Coronary artery (tissue), 2 donors: Measurements from ENCODE around the gene KDM5C.

ENCODE experiments used
- DNase-seq: peaks from one replicate; pipeline ENCODE4 v3.0.0-alpha.2; 2017; ENCODE audit warnings: low spot score
- H3K27ac ChIP-seq, 2 donors: fragments of 200-600 bp; sonication (generic); one replicate each; pipeline ENCODE4 v1.5.1; 2016 to 2019
- H3K4me3 ChIP-seq: fragments of 200-600 bp; sonication (generic); 2 replicates; pipeline ENCODE4 v1.5.1; 2016; ENCODE audit warnings: mild to moderate bottlenecking, moderate library complexity
- TF ChIP-seq, protein P1 (sequence below): fragments of 200-600 bp; sonication (generic); IDR thresholded peaks from one replicate; pipeline ENCODE4 v1.5.1; 2019; ENCODE audit warnings: antibody characterized with exemption

KDM5C gene

DNA sequence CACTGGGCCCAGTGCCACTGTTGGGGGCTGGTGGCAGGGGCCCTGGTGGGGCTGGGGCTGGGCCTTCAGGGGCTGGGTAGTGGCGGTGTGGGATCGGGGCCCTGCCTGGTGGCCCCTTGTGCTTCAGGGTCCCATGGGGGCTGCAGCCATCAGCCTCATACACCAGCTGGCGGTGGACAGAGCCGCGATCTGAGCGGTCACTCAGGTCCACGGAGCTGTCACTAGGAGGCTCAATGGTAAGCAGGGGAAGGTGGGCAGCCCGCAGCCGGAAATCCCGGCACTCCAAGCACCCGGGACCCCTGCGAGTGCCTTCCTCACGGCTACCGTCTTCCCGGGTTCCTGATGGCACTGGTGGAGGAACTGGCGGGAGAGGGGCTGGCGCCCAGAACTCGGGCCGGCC, 25.5 kb upstream of the KDM5C start:
- Histone ChIP-seq H3K27ac (no peak overlapping the region), H3K4me3 (no peak overlapping the region)
- no peak for DNase-seq
- TF ChIP-seq, protein P1, sequence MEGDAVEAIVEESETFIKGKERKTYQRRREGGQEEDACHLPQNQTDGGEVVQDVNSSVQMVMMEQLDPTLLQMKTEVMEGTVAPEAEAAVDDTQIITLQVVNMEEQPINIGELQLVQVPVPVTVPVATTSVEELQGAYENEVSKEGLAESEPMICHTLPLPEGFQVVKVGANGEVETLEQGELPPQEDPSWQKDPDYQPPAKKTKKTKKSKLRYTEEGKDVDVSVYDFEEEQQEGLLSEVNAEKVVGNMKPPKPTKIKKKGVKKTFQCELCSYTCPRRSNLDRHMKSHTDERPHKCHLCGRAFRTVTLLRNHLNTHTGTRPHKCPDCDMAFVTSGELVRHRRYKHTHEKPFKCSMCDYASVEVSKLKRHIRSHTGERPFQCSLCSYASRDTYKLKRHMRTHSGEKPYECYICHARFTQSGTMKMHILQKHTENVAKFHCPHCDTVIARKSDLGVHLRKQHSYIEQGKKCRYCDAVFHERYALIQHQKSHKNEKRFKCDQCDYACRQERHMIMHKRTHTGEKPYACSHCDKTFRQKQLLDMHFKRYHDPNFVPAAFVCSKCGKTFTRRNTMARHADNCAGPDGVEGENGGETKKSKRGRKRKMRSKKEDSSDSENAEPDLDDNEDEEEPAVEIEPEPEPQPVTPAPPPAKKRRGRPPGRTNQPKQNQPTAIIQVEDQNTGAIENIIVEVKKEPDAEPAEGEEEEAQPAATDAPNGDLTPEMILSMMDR, result no peak

DNA sequence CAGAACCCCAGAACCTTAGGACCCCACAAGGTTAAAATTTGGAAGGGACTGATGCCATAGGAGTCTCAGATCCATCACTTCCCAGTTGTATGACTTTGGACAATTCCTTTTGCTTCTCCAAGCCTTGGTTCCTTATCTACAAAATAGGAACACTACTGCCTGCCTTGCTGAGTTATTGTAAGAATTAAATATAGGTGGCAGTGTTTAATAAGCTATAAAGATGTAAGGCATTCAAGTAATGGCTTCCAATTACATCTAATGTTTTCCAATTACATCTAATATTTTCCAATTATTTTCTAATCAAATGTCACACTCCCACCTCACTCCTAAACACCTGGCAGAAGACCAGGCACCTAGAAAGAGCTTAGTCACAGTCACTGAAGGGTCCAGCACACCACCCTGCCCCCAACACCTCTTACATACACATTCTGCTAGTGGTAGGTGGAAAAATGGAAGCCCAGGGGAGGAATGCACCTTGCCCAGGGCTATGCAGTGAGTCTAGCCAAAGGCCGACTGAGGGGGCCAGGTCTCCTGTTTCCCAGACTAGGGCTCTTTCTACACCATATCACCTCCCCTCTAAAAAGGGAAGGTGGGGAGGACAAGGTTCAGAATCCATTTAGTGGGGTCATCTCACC, 24.5 kb upstream of the KDM5C start:
- Histone ChIP-seq H3K27ac (no peak overlapping the region), H3K4me3 (no peak overlapping the region)
- no peak for DNase-seq
- TF ChIP-seq, protein P1, result no peak

DNA sequence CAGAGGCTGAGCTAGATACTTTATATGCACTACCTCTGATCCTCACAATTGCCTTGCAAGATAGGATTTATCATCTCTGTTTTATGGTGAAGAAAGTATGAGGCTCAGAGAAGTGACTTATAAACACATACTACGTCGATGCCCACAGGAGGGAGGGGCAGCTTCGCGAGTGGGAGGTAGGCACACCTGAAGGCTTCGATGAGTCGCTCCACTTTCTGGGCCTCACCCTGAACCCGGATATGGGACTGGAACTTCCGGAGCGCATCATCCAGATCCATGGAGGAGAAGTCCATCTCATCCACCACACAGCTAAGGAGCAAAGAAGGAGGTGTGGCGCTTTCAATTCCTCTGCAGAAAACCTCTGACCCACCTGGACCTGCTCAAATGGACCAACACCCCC, 22.9 kb upstream of the KDM5C start:
- Histone ChIP-seq H3K4me3 (no peak overlapping the region), H3K27ac (no peak overlapping the region)
- TF ChIP-seq, protein P1, result no peak
- DNase-seq, result no peak

DNA sequence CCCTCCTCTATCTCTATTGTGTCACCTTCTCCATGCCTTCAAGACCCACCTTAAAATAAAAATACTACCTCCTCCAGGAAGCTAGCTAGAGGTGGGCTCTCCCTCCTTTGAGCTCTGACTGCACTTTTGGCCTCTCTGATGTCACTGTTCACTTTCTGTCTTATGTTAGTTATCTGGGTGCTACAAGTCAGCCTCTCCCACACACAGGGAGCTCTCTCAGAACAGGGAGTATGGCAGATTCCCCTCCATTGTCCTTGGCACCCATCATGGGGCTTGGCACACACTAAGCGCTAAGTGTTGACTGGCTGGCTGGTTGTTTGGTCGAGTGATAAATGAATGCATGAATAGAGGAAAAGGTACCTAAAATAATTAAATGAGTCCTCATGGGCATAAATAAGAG, 21.2 kb upstream of the KDM5C start:
- no peak overlapping the region for H3K27ac ChIP-seq
- no peak for DNase-seq
- H3K4me3 ChIP-seq, result no peak overlapping the region
- TF ChIP-seq, protein P1, result no peak

DNA sequence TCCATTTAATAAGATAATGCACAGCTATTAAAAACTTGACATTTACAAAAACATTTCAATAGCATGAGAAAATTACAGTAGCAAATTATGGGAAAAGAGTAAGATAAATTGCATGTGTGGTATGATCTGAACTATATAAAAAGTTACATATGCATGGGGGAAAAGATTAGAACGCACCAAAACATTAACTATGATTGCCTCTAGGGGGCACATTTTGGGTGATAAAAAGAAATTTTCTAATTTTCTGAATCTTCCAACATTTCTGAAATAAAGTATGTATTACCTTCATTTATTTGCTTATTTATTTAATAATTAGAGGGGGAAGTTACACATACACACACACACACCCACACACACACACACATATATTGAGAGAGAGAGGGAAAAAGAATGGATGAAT, 19.6 kb upstream of the KDM5C start:
- no peak overlapping the region for H3K4me3 ChIP-seq
- TF ChIP-seq, protein P1, result no peak
- H3K27ac ChIP-seq, result no peak overlapping the region
- no peak for DNase-seq

DNA sequence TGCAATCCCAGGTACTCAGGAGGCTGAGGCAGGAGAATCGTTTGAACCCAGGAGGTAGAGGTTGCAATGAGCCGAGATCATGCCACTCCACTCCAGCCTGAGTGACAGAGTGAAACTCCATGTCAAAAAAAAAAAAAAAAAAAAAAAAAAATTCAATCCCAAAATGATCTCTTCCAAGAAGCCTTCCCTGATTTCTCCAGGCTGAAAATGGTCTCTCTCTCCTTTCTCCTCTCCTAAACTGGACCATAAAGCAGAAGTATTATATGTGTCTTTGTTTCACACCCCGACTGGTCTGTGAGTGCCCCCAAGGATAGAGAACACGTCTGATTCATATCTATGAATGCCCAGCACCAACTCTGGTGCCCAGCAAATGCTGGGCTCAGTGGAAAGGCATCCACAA, 17.3 kb upstream of the KDM5C start:
- Histone ChIP-seq H3K4me3 (no peak overlapping the region), H3K27ac (no peak overlapping the region)
- TF ChIP-seq, protein P1, result no peak
- no peak for DNase-seq

DNA sequence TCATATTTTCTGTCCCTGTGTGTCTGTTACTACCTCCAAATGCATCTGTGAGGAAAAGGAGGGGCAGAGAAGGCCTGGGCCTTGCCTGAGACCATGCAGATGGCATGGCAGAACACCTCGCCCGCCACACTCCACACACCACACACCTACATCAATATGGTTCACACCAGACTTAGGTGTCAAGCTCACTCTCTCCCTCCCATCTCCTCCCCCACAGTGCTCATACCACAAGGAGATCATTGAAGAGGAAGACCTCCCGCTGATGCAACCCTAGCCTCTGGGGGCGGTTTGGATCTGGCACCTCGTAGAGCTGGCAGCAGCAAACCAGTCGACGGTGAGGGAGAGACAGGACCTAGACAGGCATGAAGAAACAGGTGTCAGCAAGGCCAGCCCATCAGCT, 16.6 kb upstream of the KDM5C start:
- DNase-seq, result no peak

More for the DNA sequence above, 16.6 kb upstream of the KDM5C start:
- H3K4me3 ChIP-seq, result no peak overlapping the region
- no peak overlapping the region for H3K27ac ChIP-seq
- TF ChIP-seq, protein P1, result no peak
